OCI-LY7 (cell line): ENCODE data around the gene LRRC28.

Source experiments
- CTCF ChIP-seq: fragments of 200-600 bp; sonication (generic); conservative IDR thresholded peaks from 2 replicates; pipeline ENCODE4 v1.5.1; 2014; ENCODE audit warnings: mild to moderate bottlenecking, antibody characterized with exemption, low read length, moderate library complexity, mixed read lengths
- EZH2phosphoT487 ChIP-seq: fragments of 200-600 bp; sonication (generic); IDR thresholded peaks from 2 replicates; pipeline ENCODE4 v1.6.1; 2018; ENCODE audit warnings: low read depth, borderline replicate concordance, mild to moderate bottlenecking, mixed run types, antibody characterized with exemption, low read length, moderate library complexity, mixed read lengths

- TF ChIP-seq CTCF (no peak), EZH2phosphoT487 (no peak)
These were observed 145.1 kb downstream of the LRRC28 start for GRCh38 chr15:99396375-99396774.
